Endodermal cell (in vitro differentiated cells): ENCODE data around the gene P2RX1. TPM values are rescaled to one million over a fixed set of nuclear protein-coding genes. Genes with fewer than 3 reads are reported as not detected.

ENCODE experiments used
- DNase-seq: peaks from one replicate; pipeline ENCODE4 v3.0.0-alpha.2; 2017
- H3K27ac ChIP-seq: 2 replicates; pipeline ENCODE4 v1.5.1; 2013; ENCODE audit warnings: mild to moderate bottlenecking, low read depth, low read length, moderate library complexity
- H3K27me3 ChIP-seq: 2 replicates; pipeline ENCODE4 v1.6.1; 2013; ENCODE audit warnings: mild to moderate bottlenecking, low read length, moderate library complexity; ENCODE audit not compliant: insufficient read depth, control insufficient read depth, poor library complexity, severe bottlenecking
- H3K36me3 ChIP-seq: 2 replicates; pipeline ENCODE4 v1.7.0; 2013; ENCODE audit warnings: mild to moderate bottlenecking, low read length, moderate library complexity; ENCODE audit not compliant: control insufficient read depth, insufficient read depth
- H3K4me1 ChIP-seq: one replicate; pipeline ENCODE4 v1.7.0; 2013; ENCODE audit warnings: low read length; ENCODE audit not compliant: control insufficient read depth, insufficient read depth
- H3K4me3 ChIP-seq: 2 replicates; pipeline ENCODE4 v1.5.1; 2013; ENCODE audit warnings: mild to moderate bottlenecking, low read length, moderate library complexity
- H3K9ac ChIP-seq: 2 replicates; pipeline ENCODE4 v1.6.1; 2013; ENCODE audit warnings: mild to moderate bottlenecking, low read length, moderate library complexity; ENCODE audit not compliant: poor library complexity, severe bottlenecking; ENCODE audit errors: extremely low read depth
- H3K9me3 ChIP-seq: 2 replicates; pipeline ENCODE4 v1.6.1; 2013; ENCODE audit warnings: mild to moderate bottlenecking, low read length, moderate library complexity; ENCODE audit not compliant: control insufficient read depth
- H3K27ac Mint-ChIP-seq: 2 replicates; pipeline ENCODE4 v1.8.0; 2020; ENCODE audit warnings: mixed read lengths
- H3K27me3 Mint-ChIP-seq: 2 replicates; pipeline ENCODE4 v1.8.0; 2021; ENCODE audit warnings: mild to moderate bottlenecking, mixed read lengths; ENCODE audit not compliant: insufficient read depth
- H3K36me3 Mint-ChIP-seq: 2 replicates; pipeline ENCODE4 v1.8.0; 2020; ENCODE audit warnings: low read depth, mixed read lengths
- H3K4me1 Mint-ChIP-seq: 2 replicates; pipeline ENCODE4 v1.8.0; 2020; ENCODE audit warnings: mixed read lengths
- H3K4me3 Mint-ChIP-seq: 2 replicates; pipeline ENCODE4 v1.8.0; 2020; ENCODE audit warnings: mild to moderate bottlenecking, moderate library complexity, mixed read lengths
- H3K9me3 Mint-ChIP-seq: 2 replicates; pipeline ENCODE4 v1.8.0; 2020; ENCODE audit warnings: mild to moderate bottlenecking, mixed read lengths
- WGBS, 2 experiments: methylation state at CpG; one replicate each; pipeline versions ENCODE4 v1.1.5 to v1.1.7; 2013; ENCODE audit warnings: missing lambda C conversion rate in 2 of 2, mixed read lengths in 1 of 2; ENCODE audit not compliant: insufficient coverage in 1 of 2, insufficient read length in 1 of 2; 5-methylcytosine and 5-hydroxymethylcytosine counted together
- total RNA-seq, 2 donors: library from RNA; stranded (reverse); fragmentation: NEBNext Ultra II Directional in 1 of 2; extraction: Animal tissue kit (Norgen Biotek cat#: 25700) in 1 of 2; gene quantifications; 2 replicates in 1 of 2; 3 replicates in 1 of 2; pipeline ENCODE4 v1.2.1, GENCODE V29; 2021
- TF ChIP-seq, protein P1 (sequence below): fragments of 200-600 bp; sonication (generic); conservative IDR thresholded peaks from 2 replicates; pipeline ENCODE4 v1.5.0; 2021; ENCODE audit warnings: antibody characterized with exemption, mild to moderate bottlenecking

P2RX1 gene
- total RNA-seq, 2 donors from 2014 or later: not detected

DNA sequence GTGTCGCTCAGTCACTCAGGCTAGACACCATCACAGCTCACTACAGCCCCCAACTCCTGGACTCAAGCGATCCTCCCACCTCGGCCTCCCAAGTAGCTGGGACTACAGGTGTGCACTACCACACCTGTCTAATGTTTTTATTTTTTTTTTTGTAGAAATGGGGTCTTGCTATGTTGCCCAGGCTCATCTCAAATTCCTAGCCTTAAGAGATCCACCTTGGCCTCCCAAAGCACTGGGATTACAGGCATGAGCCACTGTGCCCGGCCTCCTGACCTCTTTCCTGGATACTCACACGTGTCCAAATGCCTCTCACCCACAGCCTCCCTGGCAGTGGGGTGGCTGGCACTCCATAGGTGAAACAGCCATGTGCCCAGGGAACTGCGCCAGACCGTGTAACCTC lies 40.9 kb downstream of the P2RX1 start:
- no peaks in the 10 kb centered on the region for H3K9me3 ChIP-seq
- TF ChIP-seq, protein P1, sequence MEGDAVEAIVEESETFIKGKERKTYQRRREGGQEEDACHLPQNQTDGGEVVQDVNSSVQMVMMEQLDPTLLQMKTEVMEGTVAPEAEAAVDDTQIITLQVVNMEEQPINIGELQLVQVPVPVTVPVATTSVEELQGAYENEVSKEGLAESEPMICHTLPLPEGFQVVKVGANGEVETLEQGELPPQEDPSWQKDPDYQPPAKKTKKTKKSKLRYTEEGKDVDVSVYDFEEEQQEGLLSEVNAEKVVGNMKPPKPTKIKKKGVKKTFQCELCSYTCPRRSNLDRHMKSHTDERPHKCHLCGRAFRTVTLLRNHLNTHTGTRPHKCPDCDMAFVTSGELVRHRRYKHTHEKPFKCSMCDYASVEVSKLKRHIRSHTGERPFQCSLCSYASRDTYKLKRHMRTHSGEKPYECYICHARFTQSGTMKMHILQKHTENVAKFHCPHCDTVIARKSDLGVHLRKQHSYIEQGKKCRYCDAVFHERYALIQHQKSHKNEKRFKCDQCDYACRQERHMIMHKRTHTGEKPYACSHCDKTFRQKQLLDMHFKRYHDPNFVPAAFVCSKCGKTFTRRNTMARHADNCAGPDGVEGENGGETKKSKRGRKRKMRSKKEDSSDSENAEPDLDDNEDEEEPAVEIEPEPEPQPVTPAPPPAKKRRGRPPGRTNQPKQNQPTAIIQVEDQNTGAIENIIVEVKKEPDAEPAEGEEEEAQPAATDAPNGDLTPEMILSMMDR: no peak
- H3K27me3 ChIP-seq: no peaks in the 10 kb centered on the region
- no peaks in the 10 kb centered on the region for H3K4me1 ChIP-seq
- no peaks in the 10 kb centered on the region for H3K36me3 ChIP-seq
- WGBS, 2 experiments: 93 to 98% methylated on average over 4 to 7 of the region's 7 CpGs
- no peak overlapping the region for H3K27ac ChIP-seq
- DNase-seq: no peak
- H3K4me3 ChIP-seq: no peak overlapping the region
- Mint-ChIP-seq H3K27ac (no peak overlapping the region), H3K36me3 (peaks cover 15% of the 10 kb centered on the region), H3K4me3 (no peak overlapping the region), H3K4me1 (peaks cover 15% of the 10 kb centered on the region), H3K27me3 (no peaks in the 10 kb centered on the region), H3K9me3 (no peaks in the 10 kb centered on the region)
- no peak overlapping the region for H3K9ac ChIP-seq

DNA sequence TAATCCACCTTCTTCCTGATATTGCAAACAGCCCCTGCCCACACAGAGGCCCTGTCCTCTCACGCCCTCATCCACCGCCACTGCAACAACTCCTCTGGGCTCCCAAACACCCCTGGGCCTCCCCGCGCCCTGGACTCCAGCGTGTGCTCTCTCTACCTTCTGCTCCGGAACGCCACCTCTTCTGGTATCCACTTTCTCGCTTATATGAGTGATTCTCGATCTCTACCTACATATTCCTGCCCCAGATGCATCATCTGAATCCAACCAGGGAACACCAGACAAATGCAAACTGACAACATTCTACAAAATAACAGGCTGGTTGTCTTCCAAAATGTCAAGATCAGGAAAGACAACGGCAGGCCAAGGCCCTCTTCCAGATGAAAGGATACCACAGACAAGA lies 42.4 kb downstream of the P2RX1 start:
- DNase-seq: no peak
- Mint-ChIP-seq H3K27me3 (no peaks in the 10 kb centered on the region), H3K9me3 (no peaks in the 10 kb centered on the region), H3K4me1 (peaks cover 5% of the 10 kb centered on the region), H3K36me3 (peaks cover 14% of the 10 kb centered on the region), H3K4me3 (no peak overlapping the region), H3K27ac (no peak overlapping the region)
- Histone ChIP-seq H3K27ac (no peak overlapping the region), H3K4me3 (no peak overlapping the region), H3K4me1 (no peaks in the 10 kb centered on the region), H3K9me3 (no peaks in the 10 kb centered on the region), H3K36me3 (no peaks in the 10 kb centered on the region), H3K9ac (no peak overlapping the region), H3K27me3 (no peaks in the 10 kb centered on the region)
- WGBS, 2 experiments: 92 to 95% methylated on average over 7 to 10 of the region's 10 CpGs
- TF ChIP-seq, protein P1: no peak

DNA sequence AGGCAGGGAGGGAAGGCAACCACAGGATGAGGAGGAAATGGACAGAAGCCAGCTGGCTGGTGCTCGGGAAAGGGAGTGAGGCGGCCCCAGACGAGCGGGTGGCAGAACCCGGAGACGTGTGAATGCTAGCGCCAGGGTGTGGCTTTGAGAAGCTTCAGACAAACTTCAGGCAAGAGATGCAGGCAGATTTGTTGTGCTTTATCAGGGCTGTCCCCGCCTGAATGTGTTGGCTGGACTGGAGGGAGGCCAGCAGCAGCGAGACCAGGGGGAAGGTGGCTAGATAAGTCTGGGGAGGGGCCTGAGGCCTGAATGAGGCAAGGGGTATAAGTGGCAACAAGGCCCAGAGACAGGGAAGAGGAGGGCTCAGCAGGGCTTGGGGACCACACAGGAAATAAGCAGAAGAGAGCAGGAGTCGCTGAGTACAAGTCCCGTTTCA lies 45.4 kb downstream of the P2RX1 start:
- 91 to 93% methylated on average over 9 to 11 of the region's 11 CpGs for WGBS, 2 experiments
- Mint-ChIP-seq H3K36me3 (peaks cover 11% of the 10 kb centered on the region), H3K4me1 (peaks cover 5% of the 10 kb centered on the region), H3K4me3 (no peak overlapping the region), H3K27me3 (no peaks in the 10 kb centered on the region), H3K27ac (peak overlapping the region; percentile 76), H3K9me3 (no peaks in the 10 kb centered on the region)
- Histone ChIP-seq H3K9ac (no peak overlapping the region), H3K4me3 (no peak overlapping the region), H3K4me1 (no peaks in the 10 kb centered on the region), H3K36me3 (no peaks in the 10 kb centered on the region), H3K9me3 (no peaks in the 10 kb centered on the region), H3K27me3 (no peaks in the 10 kb centered on the region), H3K27ac (no peak overlapping the region)
- DNase-seq: no peak
- TF ChIP-seq, protein P1: no peak
